Endodermal cell (in vitro differentiated cells): ENCODE data around the gene CCNK. TPM values are rescaled to one million over a fixed set of nuclear protein-coding genes. Genes with fewer than 3 reads are reported as not detected.

Experiments
- DNase-seq: peaks from one replicate; pipeline ENCODE4 v3.0.0-alpha.2; 2017
- H3K27ac ChIP-seq: 2 replicates; pipeline ENCODE4 v1.5.1; 2013; ENCODE audit warnings: mild to moderate bottlenecking, low read depth, low read length, moderate library complexity
- H3K27me3 ChIP-seq: 2 replicates; pipeline ENCODE4 v1.6.1; 2013; ENCODE audit warnings: mild to moderate bottlenecking, low read length, moderate library complexity; ENCODE audit not compliant: insufficient read depth, control insufficient read depth, poor library complexity, severe bottlenecking
- H3K36me3 ChIP-seq: 2 replicates; pipeline ENCODE4 v1.7.0; 2013; ENCODE audit warnings: mild to moderate bottlenecking, low read length, moderate library complexity; ENCODE audit not compliant: control insufficient read depth, insufficient read depth
- H3K4me1 ChIP-seq: one replicate; pipeline ENCODE4 v1.7.0; 2013; ENCODE audit warnings: low read length; ENCODE audit not compliant: control insufficient read depth, insufficient read depth
- H3K4me3 ChIP-seq: 2 replicates; pipeline ENCODE4 v1.5.1; 2013; ENCODE audit warnings: mild to moderate bottlenecking, low read length, moderate library complexity
- H3K9ac ChIP-seq: 2 replicates; pipeline ENCODE4 v1.6.1; 2013; ENCODE audit warnings: mild to moderate bottlenecking, low read length, moderate library complexity; ENCODE audit not compliant: poor library complexity, severe bottlenecking; ENCODE audit errors: extremely low read depth
- H3K9me3 ChIP-seq: 2 replicates; pipeline ENCODE4 v1.6.1; 2013; ENCODE audit warnings: mild to moderate bottlenecking, low read length, moderate library complexity; ENCODE audit not compliant: control insufficient read depth
- H3K27ac Mint-ChIP-seq: 2 replicates; pipeline ENCODE4 v1.8.0; 2020; ENCODE audit warnings: mixed read lengths
- H3K27me3 Mint-ChIP-seq: 2 replicates; pipeline ENCODE4 v1.8.0; 2021; ENCODE audit warnings: mild to moderate bottlenecking, mixed read lengths; ENCODE audit not compliant: insufficient read depth
- H3K36me3 Mint-ChIP-seq: 2 replicates; pipeline ENCODE4 v1.8.0; 2020; ENCODE audit warnings: low read depth, mixed read lengths
- H3K4me1 Mint-ChIP-seq: 2 replicates; pipeline ENCODE4 v1.8.0; 2020; ENCODE audit warnings: mixed read lengths
- H3K4me3 Mint-ChIP-seq: 2 replicates; pipeline ENCODE4 v1.8.0; 2020; ENCODE audit warnings: mild to moderate bottlenecking, moderate library complexity, mixed read lengths
- H3K9me3 Mint-ChIP-seq: 2 replicates; pipeline ENCODE4 v1.8.0; 2020; ENCODE audit warnings: mild to moderate bottlenecking, mixed read lengths
- WGBS, 2 experiments: methylation state at CpG; one replicate each; pipeline versions ENCODE4 v1.1.5 to v1.1.7; 2013; ENCODE audit warnings: missing lambda C conversion rate in 2 of 2, mixed read lengths in 1 of 2; ENCODE audit not compliant: insufficient coverage in 1 of 2, insufficient read length in 1 of 2; 5-methylcytosine and 5-hydroxymethylcytosine counted together
- total RNA-seq, 2 donors: library from RNA; stranded (reverse); fragmentation: NEBNext Ultra II Directional in 1 of 2; extraction: Animal tissue kit (Norgen Biotek cat#: 25700) in 1 of 2; gene quantifications; 2 replicates in 1 of 2; 3 replicates in 1 of 2; pipeline ENCODE4 v1.2.1, GENCODE V29; 2021
- TF ChIP-seq, protein P1 (sequence below): fragments of 200-600 bp; sonication (generic); conservative IDR thresholded peaks from 2 replicates; pipeline ENCODE4 v1.5.0; 2021; ENCODE audit warnings: antibody characterized with exemption, mild to moderate bottlenecking

The CCNK gene
- total RNA-seq, 2 donors from 2014 or later, result 71.5 to 77.1 TPM

DNA sequence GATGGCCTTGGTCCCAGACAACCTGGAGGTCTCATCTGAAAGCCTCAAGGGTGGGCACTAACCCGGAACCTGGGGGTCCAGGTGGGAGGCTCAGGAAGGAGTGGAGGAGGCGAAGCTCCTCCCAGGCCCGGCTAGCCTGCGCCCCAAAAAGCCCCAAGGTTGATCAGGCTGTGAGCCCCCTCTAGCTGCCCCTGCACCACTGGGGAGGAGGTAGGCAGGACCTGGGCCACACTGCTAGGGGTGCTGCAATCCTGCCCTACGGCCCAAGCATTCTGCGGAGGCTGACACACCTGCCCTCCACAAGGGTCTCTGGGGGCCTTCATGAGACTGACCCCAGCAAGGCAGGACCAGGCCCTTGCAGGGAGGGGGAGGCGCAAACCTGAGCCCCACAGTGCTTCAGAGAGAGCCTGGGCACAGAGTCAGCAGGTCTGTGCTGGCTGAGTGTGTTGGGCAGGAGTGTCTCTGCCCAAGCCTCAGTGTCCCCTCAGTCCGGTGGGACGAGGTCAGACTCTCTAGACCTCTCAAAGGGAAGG is 70.9 kb downstream of the CCNK start:
- H3K9me3 ChIP-seq, result no peaks in the 10 kb centered on the region
- peaks cover 9% of the 10 kb centered on the region for H3K4me1 ChIP-seq
- Mint-ChIP-seq H3K9me3 (no peaks in the 10 kb centered on the region), H3K4me3 (no peak overlapping the region), H3K27ac (no peak overlapping the region), H3K36me3 (no peaks in the 10 kb centered on the region), H3K4me1 (peaks cover 29% of the 10 kb centered on the region), H3K27me3 (no peaks in the 10 kb centered on the region)
- no peak overlapping the region for H3K27ac ChIP-seq
- TF ChIP-seq, protein P1, sequence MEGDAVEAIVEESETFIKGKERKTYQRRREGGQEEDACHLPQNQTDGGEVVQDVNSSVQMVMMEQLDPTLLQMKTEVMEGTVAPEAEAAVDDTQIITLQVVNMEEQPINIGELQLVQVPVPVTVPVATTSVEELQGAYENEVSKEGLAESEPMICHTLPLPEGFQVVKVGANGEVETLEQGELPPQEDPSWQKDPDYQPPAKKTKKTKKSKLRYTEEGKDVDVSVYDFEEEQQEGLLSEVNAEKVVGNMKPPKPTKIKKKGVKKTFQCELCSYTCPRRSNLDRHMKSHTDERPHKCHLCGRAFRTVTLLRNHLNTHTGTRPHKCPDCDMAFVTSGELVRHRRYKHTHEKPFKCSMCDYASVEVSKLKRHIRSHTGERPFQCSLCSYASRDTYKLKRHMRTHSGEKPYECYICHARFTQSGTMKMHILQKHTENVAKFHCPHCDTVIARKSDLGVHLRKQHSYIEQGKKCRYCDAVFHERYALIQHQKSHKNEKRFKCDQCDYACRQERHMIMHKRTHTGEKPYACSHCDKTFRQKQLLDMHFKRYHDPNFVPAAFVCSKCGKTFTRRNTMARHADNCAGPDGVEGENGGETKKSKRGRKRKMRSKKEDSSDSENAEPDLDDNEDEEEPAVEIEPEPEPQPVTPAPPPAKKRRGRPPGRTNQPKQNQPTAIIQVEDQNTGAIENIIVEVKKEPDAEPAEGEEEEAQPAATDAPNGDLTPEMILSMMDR, result no peak
- H3K27me3 ChIP-seq, result no peaks in the 10 kb centered on the region
- no peaks in the 10 kb centered on the region for H3K36me3 ChIP-seq
- H3K9ac ChIP-seq, result no peak overlapping the region
- DNase-seq, result no peak
- H3K4me3 ChIP-seq, result no peak overlapping the region
- WGBS, 2 experiments, result 83 to 100% methylated on average over 1 to 9 of the region's 9 CpGs

DNA sequence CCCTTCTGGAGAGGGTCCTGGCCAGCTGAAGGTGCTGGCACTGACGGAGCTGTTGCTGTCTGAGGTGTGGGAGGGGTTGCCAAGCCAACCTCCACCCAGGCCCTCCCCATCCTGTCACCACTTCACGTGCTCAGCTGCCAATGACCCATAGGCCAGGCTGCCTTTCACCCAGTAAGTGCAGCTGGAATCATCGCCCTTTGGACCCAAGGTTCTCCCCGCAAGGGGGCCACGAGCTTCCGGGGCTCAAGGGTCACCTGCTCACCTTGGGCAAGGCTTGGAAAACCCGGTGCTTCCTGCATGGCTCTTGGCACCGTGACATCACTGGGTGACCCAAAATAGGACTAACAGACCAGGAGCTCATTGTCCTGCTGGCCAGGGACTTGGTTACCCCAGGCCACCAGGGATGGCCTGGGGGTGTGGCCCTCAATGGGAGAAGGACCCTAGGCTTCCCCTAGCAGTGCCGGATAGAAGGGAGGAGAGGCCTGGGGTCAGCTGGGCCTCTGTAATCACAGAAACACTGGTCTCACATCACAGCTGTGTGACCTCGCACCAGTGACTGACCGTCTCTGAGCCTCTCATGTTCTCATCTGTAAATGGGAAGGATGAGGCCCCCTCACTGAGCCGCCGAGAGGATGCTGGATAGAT is 71.5 kb downstream of the CCNK start:
- H3K9me3 Mint-ChIP-seq, result no peaks in the 10 kb centered on the region
- Histone ChIP-seq H3K27me3 (no peaks in the 10 kb centered on the region), H3K36me3 (no peaks in the 10 kb centered on the region), H3K9me3 (no peaks in the 10 kb centered on the region), H3K4me3 (no peak overlapping the region), H3K27ac (no peak overlapping the region), H3K4me1 (peaks cover 9% of the 10 kb centered on the region), H3K9ac (no peak overlapping the region)
- no peak for DNase-seq
- no peaks in the 10 kb centered on the region for H3K27me3 Mint-ChIP-seq
- H3K36me3 Mint-ChIP-seq, result no peaks in the 10 kb centered on the region
- no peak overlapping the region for H3K4me3 Mint-ChIP-seq
- TF ChIP-seq, protein P1, result no peak
- no peak overlapping the region for H3K27ac Mint-ChIP-seq
- 81 to 89% methylated on average over 5 to 13 of the region's 13 CpGs for WGBS, 2 experiments
- H3K4me1 Mint-ChIP-seq, result peaks cover 29% of the 10 kb centered on the region

DNA sequence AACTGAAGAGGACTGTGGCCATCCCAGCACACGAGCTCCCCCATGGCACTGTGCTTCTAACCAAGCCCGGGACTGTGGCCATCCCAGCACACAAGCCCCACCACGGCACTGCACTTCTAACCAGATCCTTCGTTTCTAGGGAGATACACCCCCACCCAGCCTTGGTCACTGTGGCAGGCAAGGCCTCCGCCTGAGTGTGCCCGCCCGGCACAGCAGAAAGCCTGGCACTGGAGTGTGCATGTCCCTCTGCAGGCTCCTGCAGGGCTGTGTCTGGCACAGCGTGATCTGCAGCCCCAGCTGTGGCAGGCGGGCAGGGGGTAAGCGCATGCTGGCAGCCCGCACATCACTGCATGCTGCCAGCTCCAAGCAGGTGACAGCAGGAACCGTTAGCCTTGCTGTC is 73.0 kb downstream of the CCNK start:
- Histone ChIP-seq H3K27me3 (no peaks in the 10 kb centered on the region), H3K4me1 (peaks cover 9% of the 10 kb centered on the region), H3K4me3 (no peak overlapping the region), H3K9ac (no peak overlapping the region), H3K36me3 (no peaks in the 10 kb centered on the region), H3K27ac (no peak overlapping the region), H3K9me3 (no peaks in the 10 kb centered on the region)
- H3K4me1 Mint-ChIP-seq, result peaks cover 20% of the 10 kb centered on the region
- peaks cover 5% of the 10 kb centered on the region for H3K36me3 Mint-ChIP-seq
- peak overlapping the region; percentile 50 for H3K27ac Mint-ChIP-seq
- no peak overlapping the region for H3K4me3 Mint-ChIP-seq
- no peak for DNase-seq
- WGBS, 2 experiments, result 85 to 94% methylated on average over 7 to 12 of the region's 12 CpGs
- no peaks in the 10 kb centered on the region for H3K27me3 Mint-ChIP-seq
- TF ChIP-seq, protein P1, result no peak
- peaks cover 2% of the 10 kb centered on the region for H3K9me3 Mint-ChIP-seq
